ENCODE measurements around the gene ANKRD6.

Gene ANKRD6

DNA sequence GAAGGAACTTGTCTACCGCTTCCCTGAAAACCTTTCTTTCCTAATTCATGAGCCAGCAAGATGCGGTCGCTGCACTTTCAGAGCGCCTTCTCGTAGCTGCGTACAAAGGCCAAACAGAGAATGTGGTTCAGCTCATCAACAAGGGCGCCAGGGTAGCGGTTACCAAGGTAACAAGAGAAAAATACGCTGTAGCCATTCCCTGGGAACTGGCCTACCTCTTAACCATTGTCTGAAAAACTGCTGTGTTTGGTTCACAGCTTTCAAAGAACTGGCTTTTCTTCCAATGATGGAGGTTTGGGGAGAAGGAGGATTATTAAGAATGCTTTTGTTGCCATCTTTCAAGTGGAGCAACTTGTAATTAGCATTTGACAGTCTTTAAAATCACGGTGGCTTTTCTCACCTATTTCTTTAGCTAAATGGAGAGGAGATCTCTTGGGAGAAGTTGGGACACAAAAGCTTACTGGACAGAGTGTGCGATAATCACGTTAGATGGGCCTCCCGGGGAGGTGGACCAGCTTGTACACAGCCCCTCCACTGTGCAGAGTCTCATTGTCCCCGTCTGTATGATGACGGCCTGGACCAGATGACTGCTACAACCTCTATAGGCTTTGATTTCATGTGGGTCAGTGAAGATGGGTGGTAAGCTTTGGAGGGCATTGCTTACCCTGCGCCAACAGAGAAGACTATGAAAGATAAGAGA lies 134.1 kb downstream of the ANKRD6 start:
- peak; percentile 34 for DNase-seq

DNA sequence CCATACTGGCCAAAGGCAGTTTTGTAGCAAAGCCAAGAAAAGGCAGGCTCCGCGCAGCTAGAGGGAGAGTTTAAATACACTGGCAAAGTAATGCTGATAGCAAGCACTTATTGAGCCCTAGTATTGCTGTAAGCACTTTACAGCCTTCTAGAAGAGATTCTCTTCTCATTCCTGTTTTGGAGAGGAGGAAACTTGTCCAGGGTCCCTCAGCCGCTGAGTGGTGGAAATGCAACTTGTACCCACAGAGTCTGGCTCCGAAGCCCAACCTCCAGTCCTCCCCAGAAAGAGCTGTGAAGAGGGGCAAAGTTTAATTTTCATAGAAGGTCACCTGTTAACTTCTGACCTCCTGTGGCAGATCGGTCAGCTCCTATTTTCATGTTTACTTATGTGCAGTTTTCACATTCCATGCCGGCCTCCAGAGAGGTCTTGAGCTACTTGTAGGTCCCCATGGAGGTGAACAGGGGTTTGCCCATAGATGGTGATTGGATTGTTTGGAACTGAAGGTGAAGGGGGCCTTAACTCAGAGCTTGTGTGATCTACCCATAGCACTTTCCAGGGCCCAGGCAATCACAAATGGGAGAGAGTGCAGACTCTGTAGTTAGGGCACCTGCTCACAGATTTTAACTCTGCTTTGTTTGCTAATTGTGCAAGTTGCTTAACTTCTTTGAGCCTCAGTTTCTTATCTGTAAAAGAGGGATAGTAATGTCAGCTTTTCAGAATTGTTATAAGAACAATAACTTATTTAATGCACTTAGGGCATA lies 134.9 kb downstream of the ANKRD6 start:
- no peak for DNase-seq

DNA sequence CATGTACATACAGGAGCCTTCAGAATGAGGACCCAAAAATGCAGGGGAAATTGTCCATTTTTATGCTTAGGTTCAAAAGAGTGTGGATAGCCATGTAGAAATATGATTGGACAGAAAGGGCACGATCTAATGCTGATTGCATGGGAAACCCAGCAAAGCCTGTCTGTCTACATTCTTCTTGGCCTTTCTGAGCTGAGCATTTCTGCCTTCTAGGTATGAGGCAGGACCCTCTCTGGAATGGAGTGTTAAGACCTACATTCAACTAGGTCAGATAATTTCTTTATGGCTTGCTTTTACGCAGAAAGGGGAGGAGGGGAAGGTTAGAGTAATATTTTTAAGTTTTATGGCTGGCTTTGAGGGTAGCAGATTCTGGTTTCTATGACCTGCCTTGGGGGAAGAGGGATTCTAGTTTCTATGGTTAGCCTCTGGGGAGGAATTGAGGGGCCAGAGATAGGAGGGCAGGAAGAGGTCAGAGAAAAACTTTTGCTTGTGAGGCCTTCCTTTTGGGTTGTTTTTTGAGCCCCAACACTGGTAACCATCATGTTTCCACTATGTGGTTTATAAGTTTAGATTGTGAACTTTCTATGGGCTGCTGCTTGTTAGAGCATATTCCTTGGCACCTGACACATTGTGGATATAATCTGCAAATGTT lies 142.1 kb downstream of the ANKRD6 start:
- DNase-seq, result no peak

DNA sequence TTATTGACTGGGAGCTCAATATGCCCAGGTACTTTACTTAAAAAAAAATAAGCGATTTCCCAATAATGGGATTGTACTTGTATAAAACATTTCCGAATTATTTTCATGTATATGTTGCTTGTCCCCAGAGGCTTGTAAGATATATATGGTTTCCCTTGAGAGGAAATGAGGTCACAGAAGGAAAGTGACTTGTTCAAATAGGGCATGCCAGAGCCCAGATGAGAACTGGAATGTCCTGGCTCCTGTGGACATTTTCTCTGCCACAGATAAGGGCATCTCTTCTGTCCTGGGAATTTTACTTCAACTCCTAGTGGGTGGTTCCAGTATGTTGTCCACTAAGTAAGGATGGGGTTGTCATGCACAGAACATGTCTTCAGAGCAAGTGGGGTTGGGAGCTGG lies 142.6 kb downstream of the ANKRD6 start:
- no peak for DNase-seq

DNA sequence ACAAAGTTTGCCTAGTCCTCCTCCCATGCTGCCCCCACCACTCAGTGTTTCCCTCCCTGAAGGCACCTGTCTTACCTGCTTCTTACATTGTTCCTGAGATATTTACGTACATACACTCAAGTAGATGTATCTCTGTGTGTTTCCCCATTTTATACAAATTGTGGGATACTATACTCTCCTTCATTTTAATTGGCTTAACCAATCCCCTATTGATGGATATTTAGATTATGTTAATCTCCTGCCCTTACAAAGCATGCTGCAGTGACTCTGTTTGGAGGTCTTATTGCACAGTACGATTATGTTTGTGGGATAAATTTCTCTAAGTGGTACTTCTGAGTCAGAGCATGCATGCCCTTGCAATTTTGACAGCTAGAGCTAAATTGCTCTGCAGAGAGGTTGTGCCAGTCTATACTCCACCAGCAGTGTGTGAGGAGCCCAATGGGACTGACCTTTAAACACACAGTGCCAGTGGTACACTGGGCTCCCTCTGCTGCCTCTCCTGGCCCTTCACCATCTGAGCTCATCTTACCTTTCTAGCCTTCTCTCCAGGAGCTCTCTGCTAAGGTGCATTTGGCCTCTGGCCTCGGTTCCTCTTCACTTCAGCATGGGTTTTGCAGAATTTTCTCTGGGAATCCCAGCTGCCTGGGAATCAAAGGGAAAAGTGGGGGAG lies 148.2 kb downstream of the ANKRD6 start:
- no peak for DNase-seq

DNA sequence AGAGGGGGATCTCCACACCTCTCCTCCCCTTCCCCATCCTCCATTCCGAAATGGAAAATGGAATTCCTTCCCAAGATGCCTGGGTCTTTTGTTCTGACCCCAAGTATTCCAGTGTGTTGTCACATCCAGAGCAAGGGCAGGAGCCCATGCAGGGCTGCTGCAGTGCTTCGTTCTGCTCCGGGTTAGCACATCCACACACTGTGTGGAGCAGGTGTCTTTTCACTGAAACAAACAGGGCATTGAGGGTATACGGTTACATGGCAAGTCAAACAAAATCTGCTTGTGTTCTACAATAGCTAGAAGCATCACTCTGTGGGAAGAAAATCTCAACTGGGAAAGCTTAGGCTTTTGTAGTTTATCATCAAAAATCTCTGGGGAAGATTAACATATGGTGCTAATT lies 148.7 kb downstream of the ANKRD6 start:
- no peak for DNase-seq

DNA sequence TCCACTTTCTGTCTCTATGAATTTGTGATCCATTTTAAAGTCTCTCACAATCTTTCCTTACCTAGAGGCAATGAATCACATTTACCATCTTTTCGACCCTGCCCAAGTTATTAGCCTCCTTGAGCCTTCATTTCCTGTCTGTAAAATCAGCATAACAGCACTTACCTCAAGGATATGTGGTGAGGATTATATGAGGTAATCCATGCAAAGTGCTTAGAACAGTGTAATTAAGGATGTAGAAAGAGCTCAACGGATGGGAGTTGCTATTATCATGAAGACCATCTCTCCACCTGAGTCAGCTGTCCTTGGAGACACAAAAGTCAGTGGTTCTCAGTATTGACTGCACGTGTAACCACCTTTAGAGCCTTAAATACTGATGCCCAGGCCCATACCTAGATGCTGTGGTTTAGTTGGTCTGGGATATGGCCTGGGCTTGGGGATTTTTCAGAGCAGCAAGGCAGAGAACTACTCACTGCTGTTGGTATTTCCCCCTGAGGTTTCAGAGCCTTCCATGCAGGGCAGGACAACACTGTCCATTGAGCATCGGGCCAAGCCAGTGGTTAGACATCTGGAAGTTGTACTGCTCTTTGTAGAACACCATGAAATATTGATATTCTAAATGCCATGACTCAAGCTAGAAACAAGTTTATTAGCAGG lies 149.8 kb downstream of the ANKRD6 start:
- DNase-seq, result no peak

DNA sequence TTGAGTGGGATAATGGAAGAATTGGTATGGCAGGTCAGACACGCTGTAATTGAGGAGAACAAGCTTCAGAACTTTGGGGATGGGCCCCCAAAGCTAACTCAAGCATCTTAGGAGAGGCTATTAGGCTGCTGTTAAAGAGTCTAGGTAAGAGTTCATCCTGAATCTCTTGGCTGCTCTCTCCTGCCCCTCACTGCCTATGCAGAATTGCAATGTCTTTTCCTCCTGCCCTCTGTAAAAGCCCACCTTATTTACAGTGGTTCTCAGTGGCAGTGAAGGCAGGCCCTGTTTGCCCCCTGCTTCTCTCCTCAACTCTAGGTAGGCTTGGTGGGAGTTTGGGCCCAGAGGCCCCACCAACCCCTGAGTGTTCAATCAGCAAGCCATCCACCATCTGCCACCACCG lies 150.6 kb downstream of the ANKRD6 start:
- DNase-seq, result no peak

DNA sequence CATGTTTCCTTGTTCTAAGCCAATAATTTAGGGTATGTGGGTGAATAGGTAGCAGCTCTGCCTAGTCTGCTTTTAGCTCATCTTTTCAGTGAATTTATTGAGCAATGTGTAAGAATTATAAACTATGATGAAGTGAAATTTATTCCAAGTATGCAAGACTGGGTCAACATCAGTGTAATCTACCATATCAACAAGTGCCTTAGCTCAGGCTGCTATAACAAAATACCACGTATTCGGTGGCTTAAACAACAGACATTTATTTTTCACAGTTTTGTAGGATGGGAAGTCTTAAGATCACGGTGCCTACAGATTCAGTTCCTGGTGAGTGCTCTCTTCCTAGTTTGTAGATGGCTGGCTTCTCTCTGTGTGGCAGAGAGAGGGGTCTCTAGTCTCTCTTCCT lies 151.6 kb downstream of the ANKRD6 start:
- no peak for DNase-seq

DNA sequence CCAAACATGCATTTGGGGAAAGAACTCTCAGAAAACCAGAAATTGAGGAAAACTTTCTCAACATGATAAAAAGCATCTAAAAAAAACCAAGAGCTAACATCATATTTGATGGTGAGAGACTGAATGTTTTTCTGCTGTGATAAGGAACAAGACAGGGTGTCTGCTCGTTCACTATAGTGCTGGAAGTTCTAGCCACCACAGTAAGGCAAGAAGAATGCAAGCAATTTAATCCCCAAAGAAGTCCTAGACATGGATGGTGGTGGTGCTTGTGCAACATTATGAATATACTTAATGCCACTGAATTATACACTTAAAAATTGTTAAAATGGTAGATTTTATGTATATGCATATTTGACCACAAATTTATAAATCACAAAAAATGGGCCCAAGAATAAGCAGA lies 152.2 kb downstream of the ANKRD6 start:
- no peak for DNase-seq

DNA sequence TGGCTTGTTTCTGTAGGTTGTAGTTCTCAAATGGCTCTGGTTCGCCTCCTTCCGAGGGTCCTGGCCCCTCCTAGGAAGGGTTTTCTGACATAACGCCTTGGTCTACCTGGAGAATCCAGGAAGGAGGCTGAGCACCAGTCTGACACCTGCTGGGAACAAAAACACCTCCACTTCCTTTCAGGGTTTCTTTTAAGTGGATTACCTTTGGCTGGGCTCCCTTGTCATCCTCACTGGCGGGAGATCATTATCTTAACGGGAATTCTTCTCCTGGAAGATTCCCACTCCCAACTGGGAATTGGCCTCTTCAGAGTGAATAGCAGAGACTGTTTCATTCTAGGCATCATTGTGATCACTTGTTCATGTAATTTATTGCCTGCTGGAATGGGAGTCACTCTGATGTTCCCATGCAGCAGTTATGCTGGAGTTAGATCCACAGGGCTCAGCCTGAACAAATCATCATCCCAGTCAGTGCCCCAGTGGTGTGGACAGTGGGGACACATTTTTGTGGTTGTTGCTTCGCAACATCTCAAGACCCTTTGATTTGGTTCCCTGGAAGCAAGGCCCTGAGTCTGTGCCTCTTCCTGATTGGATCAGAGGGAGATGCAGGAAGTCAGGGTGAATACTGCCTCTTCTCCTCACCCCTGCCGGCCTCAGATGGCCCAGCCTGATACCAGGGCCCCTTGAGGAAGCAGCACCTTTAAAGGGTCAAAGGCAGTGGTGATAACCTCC lies 156.5 kb downstream of the ANKRD6 start:
- DNase-seq, result no peak

DNA sequence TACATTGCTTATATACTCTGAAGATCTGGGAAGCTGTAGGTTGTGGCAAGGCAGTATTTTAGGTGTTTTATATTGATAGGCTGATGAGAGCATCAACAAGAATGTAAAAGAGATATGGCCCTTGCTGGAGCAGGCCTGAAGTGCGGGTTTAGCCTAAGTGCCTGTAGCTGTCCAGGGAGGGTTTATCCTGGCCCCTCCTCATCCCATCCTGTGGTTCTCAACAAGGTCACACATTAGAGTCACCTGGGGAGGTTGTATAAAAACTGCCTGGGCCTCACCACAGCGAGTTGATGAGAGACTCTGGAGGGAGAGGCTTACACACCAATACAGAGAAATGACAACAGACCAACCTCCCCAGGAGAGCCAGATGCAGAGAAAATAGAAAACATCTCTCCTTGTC lies 157.2 kb downstream of the ANKRD6 start:
- no peak for DNase-seq

DNA sequence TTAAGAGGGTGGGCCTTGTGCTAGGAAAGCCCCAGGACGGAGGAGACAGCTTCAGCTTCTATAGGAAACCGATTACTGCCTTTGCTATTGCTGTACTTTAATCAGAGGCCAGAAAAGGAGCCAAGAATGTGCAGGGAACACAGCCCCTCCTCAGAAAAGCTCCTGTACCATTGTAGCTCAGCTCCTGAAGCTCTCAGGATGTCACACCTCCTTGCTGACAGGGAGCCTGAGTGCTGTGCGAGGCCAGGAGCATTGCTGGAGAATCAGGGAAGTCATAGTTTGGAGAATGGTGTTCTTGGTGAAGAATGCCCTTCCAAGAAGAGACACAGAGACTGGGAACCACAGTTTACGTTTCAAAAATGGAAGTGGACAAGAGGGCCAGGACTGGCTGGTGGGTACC lies 158.8 kb downstream of the ANKRD6 start:
- no peak for DNase-seq

DNA sequence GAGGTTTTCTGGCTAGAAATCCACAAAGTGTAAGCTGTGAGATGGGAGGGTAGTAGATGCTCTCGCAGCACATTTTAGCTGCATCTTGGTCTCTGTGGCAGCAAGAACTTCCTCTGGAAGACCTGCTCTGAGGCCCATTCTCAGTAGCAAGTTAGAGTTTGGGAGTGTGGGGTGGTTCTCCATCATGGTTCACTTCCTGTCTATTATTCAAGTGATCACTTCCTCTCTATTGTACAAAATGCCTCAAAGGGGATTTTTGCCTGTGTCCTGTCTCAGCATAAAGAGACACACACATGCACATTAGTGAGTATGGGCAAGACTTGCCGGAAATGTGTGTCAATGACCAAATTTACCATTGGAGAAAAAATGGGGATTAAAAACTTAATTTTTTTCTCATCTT lies 163.1 kb downstream of the ANKRD6 start:
- DNase-seq, result no peak

DNA sequence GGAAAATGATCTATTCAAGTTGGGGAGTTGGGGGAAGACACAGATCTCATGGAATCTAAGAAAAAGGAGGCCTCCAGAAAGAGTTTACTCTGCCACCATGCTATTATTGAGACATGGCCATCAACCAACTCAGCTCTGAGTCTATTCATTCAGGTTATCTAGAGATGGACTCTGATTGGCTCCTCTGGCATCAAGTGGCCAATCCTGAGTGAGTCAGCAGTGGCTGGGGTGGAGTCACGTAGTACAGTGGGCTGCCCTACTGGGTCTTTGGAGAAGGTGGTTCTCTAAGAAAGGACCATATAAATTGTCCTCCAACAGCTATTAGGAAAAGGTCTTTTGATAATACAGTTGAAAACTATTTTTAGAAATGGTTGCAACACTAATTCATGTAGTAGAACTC lies 163.5 kb downstream of the ANKRD6 start:
- no peak for DNase-seq

DNA sequence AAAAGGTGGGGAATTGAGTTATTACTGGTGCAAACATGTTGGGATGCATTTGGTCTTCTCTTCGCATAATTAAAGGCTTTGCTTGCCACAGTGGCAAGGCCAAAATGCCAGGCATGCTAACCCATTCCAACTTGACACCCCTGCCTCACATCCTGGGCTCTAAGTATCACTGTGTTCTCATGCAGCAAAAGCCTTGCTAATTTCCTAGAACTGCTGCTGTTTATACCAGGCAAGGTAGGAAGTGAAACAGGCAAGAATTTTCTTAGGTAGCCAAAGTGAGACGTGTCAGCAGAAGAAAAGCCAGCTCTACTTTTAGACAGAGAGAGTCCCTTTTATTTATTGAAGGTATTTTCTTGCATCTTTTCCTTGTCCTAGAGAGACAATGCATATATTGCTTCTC lies 164.4 kb downstream of the ANKRD6 start:
- DNase-seq, result no peak

DNA sequence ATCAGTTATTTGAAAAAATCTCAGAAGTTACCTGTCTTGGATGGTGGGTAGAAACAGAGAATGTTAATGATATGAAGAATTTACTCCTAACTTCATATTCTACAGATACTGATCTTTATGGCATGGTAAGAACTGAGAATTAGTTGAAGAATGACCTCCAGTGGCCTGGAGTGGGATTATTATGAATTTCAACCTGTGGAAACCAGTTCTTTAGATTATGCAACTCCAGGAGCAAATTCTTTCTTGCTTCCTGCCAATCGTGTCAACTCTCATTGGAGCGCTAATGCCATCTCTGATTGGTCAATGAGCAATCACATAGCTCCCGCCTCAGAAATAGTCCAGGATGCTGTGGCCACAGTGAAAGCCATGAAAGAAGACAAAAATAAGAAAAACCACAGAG lies 165.0 kb downstream of the ANKRD6 start:
- peak; percentile 22 for DNase-seq

DNA sequence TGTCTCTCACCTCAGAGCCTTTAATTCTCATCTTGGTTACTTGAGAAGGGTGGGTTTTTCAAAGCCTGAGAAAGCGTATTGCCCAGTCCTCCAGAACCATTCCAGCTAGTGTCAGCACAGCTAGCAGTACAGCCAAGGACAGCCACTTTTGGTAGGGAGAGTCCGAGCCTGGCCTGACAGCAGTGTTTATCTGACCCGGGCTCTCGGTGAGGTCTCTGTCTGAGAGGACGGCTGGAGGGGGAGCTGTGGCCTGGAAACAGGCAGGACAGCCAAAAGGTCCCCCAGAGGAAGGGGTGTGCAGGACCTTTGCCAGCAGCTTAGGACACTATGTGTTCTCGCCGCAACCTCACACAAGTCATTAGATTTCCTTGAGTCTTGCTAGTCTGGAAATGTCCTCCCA lies 166.8 kb downstream of the ANKRD6 start:
- DNase-seq, result no peak

DNA sequence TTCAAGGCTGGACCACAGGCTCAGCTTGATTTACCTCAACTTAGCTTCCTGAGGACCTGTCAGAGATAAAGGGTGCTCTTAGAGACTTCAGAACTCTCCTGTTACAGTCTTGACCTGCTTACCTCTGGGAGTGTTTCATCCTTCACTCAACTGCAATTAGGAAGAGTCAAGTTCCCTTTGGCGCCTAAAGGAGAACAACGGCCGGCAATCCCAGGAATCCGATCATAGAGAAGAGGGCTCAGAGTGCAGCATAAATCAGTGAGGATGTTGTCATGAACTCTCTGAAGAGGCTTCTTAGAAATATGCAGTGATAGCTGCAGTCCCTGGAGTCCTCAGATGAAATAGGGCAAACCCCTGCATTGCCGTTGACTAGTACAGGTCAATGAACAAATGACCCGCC lies 169.2 kb downstream of the ANKRD6 start:
- no peak for DNase-seq

DNA sequence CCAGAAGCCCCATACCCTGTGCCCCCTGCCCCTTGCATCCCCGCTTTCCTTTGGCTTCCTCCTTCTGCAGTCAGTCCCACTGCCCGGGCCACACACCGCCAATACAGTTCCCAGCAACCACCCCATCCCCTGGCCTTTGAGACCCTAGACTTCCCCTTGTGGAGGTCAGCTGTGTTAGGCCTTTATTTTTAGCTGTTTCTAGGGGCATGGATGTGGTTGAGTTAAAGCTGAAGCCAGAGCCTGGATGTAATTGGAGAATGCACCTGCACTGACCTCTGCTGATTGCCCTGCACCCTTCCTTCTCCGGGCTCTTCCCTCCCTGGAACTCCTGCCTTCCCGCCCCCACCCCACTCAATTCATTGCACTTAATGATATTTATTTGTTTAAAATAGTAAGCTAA lies 171.7 kb downstream of the ANKRD6 start:
- DNase-seq, result no peak

DNA sequence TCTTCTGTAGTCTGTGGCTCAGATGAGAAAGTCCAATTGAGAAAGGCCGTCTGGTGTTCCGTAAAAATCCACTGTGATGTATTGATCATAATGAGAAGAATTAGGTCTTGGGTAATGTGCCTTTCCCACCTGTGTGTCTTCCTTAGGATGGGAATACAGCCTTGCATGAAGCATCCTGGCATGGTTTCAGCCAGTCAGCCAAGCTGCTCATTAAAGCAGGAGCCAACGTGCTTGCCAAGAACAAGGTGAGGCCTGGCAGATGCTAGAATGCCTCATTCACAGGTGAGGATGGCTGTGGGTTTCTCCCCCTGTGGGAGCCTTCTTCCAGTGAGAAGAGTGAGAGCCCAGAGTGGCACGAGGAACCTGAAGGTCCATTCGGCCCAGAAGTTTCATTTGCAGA lies 172.9 kb downstream of the ANKRD6 start:
- DNase-seq, result no peak

DNA sequence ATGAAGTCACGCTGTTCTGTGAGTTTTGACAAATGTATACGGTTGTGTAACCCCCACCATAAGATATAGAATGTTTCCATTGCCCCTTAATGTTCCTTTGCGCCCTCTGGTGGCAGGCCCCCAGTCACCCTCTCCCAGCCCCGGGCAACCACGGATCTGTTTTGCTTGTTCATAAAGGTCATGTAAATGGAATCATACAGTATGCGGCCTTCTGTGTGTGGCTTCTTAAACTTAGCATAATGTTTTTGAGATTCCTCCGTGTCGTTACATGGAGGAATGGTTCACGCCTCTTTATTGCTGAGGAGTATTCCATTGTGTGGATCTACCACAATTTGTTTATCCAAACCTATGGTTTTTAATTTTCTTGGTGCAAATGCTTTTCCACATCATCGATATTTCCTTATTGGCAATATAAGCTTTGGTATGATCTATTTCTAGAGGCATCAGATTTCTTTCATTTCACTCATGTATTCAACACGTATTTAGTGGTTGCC lies 177.2 kb downstream of the ANKRD6 start:
- peak; percentile 22 for DNase-seq

Measured in midbrain (tissue), 1 donor.